ENCODE results near the gene ATP7B.

Gene ATP7B

DNA sequence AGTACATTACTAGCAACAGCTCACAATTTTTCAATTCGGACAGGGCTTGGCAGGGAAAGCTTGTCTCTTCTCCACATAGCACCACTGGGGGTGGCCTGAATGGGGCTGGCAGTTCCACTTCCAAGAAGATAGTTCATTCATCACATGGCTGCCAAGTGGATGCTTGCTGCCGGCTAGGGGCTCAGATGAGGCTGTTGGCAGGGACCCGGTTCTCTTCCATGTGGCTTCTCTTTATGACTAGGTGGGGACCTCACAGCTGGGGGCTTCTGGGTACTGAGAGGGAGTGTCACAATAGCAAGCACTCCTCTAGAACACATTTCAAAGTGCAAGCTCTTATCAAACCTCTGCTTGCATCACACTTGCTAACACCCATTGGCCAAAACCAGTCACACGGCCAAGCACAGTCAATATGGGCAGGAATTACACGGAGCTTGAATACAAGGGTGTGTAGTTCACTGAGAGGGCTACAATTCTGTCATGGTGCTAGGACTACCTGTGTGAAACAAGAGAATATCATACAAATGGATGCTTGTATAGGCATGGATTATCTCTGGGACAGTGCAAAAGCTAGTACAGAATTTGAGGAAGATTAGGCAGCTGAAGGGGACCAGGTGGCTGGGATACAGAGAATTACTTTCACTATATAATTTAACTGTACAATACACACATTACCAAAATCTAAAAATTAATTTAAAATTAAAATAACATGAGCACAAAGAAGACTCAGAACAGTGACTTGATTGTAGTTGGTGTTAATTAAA lies 32.3 kb downstream of the ATP7B start:
- no peak for DNase-seq (ENCODE audit: low read depth)

DNA sequence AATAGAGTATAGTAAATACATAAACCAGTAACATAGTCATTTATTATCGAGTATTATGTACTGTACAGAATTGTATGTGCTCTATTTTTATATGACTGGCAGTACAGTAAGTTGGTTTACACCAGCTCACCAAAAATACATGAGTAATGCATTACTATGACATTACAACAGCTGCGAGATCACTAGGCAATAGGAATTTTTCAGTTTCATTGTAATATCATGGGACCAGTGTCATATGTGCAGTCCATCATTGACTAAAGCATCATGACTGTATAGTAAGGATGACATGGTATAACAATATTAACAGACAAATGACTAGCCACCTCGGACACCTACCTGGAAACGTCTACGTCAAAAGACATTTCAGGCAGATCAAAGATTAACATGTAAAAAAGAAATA lies 33.6 kb downstream of the ATP7B start:
- DNase-seq (ENCODE audit: low read depth): no peak
- no peak overlapping the region for H3K4me3 ChIP-seq (ENCODE audit: low read depth, low read length)
- TF ChIP-seq, protein P1, sequence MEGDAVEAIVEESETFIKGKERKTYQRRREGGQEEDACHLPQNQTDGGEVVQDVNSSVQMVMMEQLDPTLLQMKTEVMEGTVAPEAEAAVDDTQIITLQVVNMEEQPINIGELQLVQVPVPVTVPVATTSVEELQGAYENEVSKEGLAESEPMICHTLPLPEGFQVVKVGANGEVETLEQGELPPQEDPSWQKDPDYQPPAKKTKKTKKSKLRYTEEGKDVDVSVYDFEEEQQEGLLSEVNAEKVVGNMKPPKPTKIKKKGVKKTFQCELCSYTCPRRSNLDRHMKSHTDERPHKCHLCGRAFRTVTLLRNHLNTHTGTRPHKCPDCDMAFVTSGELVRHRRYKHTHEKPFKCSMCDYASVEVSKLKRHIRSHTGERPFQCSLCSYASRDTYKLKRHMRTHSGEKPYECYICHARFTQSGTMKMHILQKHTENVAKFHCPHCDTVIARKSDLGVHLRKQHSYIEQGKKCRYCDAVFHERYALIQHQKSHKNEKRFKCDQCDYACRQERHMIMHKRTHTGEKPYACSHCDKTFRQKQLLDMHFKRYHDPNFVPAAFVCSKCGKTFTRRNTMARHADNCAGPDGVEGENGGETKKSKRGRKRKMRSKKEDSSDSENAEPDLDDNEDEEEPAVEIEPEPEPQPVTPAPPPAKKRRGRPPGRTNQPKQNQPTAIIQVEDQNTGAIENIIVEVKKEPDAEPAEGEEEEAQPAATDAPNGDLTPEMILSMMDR (IDR thresholded peaks at IDR 0.05; ENCODE audit: low read depth, low read length, missing control alignments): no peak

More for the DNA sequence above, 32.3 kb downstream of the ATP7B start:
- TF ChIP-seq, protein P1 (IDR thresholded peaks at IDR 0.05; ENCODE audit: low read depth, low read length, missing control alignments): no peak
- H3K4me3 ChIP-seq (ENCODE audit: low read depth, low read length): no peak overlapping the region

DNA sequence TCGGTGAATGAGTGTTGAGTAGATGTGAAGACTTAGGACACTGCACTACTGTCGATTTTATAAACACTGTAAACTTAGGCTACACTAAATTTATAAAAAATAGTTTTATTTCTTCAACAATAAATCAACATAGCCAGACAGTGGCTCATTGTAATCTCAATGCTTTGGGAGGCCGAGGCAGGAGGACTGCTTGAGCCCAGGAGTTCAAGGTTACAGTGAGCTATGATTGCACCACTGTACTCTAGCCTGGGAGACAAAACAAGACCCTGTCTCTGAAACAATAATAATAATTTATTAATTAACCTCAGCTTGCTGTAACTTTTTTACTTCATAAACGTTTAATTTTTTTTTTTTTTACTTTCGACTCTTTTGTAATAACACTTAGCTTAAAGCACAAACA lies 34.4 kb downstream of the ATP7B start:
- H3K4me3 ChIP-seq (ENCODE audit: low read depth, low read length): no peak overlapping the region
- TF ChIP-seq, protein P1 (IDR thresholded peaks at IDR 0.05; ENCODE audit: low read depth, low read length, missing control alignments): no peak
- no peak for DNase-seq (ENCODE audit: low read depth)

DNA sequence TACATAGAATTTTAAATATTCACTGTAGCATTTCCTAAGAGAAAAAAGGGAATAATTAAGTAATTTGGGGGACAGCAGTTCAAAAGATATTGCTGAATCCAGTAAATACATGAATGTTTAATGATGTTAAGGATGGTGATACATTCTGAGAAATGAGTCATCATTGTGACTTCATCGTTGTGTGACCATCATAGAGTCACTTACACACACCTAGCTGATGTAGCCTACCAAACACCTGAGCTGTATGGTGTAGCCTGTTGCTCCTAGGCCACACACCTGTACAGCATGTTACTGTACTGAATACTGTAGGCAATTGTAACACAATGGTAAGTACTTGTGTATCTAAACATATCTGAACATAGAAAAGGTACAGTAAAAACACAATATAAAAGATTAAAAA lies 34.8 kb downstream of the ATP7B start:
- TF ChIP-seq, protein P1 (IDR thresholded peaks at IDR 0.05; ENCODE audit: low read depth, low read length, missing control alignments): no peak

DNA sequence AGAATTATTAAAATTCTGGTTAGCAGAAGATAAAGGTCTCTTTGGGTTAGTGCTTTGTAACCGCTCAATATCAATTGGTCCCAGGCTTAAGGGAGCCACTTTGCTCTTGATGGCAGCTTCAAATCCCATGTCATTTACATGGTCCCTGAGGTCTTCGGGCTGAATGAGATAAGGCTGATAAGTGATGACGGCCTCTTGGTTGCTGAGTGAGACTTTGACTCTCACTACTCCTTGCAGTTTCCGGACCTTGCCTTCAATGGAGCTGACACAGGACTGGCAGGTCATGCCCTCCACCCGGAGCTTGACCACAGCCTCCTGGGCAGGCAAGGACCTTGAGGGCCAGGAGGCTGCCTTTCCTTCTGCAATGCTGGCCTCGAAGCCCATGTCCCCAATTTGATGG lies 36.8 kb downstream of the ATP7B start:
- H3K4me3 ChIP-seq (ENCODE audit: low read depth, low read length): no peak overlapping the region
- TF ChIP-seq, protein P1 (IDR thresholded peaks at IDR 0.05; ENCODE audit: low read depth, low read length, missing control alignments): no peak
- DNase-seq (ENCODE audit: low read depth): no peak

More for the DNA sequence above, 34.8 kb downstream of the ATP7B start:
- no peak for DNase-seq (ENCODE audit: low read depth)
- H3K4me3 ChIP-seq (ENCODE audit: low read depth, low read length): no peak overlapping the region

DNA sequence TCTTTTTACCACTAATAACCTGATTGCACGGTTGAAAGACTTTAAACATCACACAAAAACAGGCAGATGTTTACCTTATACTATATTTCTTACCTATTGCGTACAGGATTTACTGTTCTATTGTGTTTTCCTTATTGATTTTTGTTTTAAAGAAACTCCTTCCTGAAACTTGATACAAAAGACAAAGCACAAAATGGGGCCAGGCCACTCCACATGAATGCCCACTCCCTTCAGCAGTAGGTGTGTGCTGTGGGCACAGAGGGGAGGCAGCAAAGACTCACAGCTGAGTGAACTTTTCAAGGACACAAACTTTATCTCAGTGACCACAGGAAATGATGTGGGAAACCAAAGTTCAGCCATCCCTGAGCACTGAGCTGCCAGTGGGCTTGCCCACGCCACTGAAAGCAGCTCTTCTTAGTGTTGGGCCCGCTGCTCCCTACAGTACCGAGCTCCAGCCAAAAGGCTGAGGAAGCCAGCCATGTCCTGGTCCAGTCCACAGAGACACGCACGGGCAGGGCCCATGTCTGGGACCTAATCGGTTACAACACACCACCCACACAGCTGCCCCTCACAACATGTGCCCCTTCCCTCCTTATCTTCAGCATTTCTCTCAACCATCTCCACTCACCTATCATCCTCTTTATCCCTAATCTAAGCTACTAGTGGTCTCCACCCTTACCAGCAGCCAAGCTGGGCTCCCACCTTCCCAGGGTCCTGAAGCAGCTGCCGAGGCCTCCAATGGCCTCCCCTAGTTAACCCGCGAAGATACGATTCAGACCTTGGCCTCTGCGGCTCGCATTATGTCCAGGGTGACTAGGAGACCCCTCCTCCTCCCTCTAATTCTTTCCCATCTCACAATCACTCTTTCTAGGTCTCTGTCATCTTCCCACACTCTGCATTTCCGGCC lies 39.5 kb downstream of the ATP7B start:
- TF ChIP-seq, protein P1 (IDR thresholded peaks at IDR 0.05; ENCODE audit: low read depth, low read length, missing control alignments): no peak
- no peak for DNase-seq (ENCODE audit: low read depth)

More for the DNA sequence above, 39.5 kb downstream of the ATP7B start:
- H3K4me3 ChIP-seq (ENCODE audit: low read depth, low read length): no peak overlapping the region
